HCT116 (cell line): ENCODE data around the gene SVEP1. TPM values are rescaled to one million over a fixed set of nuclear protein-coding genes. Genes with fewer than 3 reads are reported as not detected.

Experiments used
- ATAC-seq: fragments of 200-7000 bp; cut with Tn5 transposase; 2 replicates; pipeline ENCODE4 v1.9.1; 2020; ENCODE audit warnings: mild to moderate bottlenecking, moderate library complexity
- BruUV-seq: library from RNA; stranded (reverse); fragments of 400-500 nt; replicated peaks from 2 replicates; lab custom pipeline; 2021; lab: Mats Ljungman, UMichigan
- CTCF ChIA-PET: fragments of 300-600 bp; sonication (Branson Sonifier 250); formaldehyde crosslinking; loops from one replicate; lab custom pipeline; 2021; ENCODE audit warnings: antibody characterized with exemption; lab: Charles Lee
- POLR2A ChIA-PET: fragments of 300-600, 350-600 bp; sonication (Branson Sonifier 250); formaldehyde crosslinking; loops from one replicate; lab custom pipeline; 2021; ENCODE audit warnings: antibody characterized with exemption; lab: Charles Lee
- RAD21 ChIA-PET, 2 experiments: fragments of 300-600 bp; sonication (Branson Sonifier 250); formaldehyde crosslinking; loops; one replicate each; lab custom pipeline; 2023; ENCODE audit warnings: low total read pairs in 2 of 2; ENCODE audit not compliant: uncharacterized antibody in 2 of 2, unreplicated experiment in 2 of 2, low non-redundant PET in 1 of 2; lab: Charles Lee
- DNase-seq: peaks from one replicate; pipeline ENCODE4 v3.0.0-alpha.2; 2010; ENCODE audit warnings: low read depth, low spot score
- H2AFZ ChIP-seq: fragments of 200-600 bp; shearing (Covaris generic), sonication (generic); 2 replicates; pipeline ENCODE4 v1.6.1; 2017; ENCODE audit warnings: low read depth, mixed run types, mixed read lengths, antibody characterized with exemption, low read length; ENCODE audit not compliant: poor library complexity, severe bottlenecking
- H3K27ac ChIP-seq: 2 replicates; pipeline ENCODE4 v1.5.1; 2012; ENCODE audit warnings: low read depth, low read length
- H3K27me3 ChIP-seq: fragments of 200-600 bp; sonication (generic); 2 replicates; pipeline ENCODE4 v1.6.1; 2016; ENCODE audit warnings: mixed run types, low read length, mixed read lengths; ENCODE audit not compliant: insufficient read depth
- H3K36me3 ChIP-seq, 2 experiments: fragments of 200-500 bp in 1 of 2; fragments of 200-600 bp in 1 of 2; sonication (Bioruptor generic) in 1 of 2; sonication (generic) in 1 of 2; 2 replicates each; pipeline versions ENCODE4 v1.5.1 to v1.6.1; 2014 to 2016; ENCODE audit warnings: low read length in 2 of 2, inconsistent platforms in 1 of 2, mixed read lengths in 1 of 2, mixed run types in 1 of 2; ENCODE audit not compliant: insufficient read depth in 2 of 2, control insufficient read depth in 1 of 2
- H3K4me1 ChIP-seq, 2 experiments: fragments of 200-600 bp in 1 of 2; sonication (generic) in 1 of 2; 2 replicates each; pipeline versions ENCODE4 v1.5.1 to v1.6.1; 2012 to 2017; ENCODE audit warnings: low read length in 2 of 2, inconsistent platforms in 1 of 2, mild to moderate bottlenecking in 1 of 2, mixed read lengths in 1 of 2, mixed run types in 1 of 2, moderate library complexity in 1 of 2; ENCODE audit not compliant: insufficient read depth in 2 of 2, control insufficient read depth in 1 of 2
- H3K4me2 ChIP-seq: fragments of 200-600 bp; sonication (generic); 2 replicates; pipeline ENCODE4 v1.6.1; 2017; ENCODE audit warnings: mixed run types, low read length, mixed read lengths
- H3K4me3 ChIP-seq, 2 experiments: fragments of 200-600 bp in 1 of 2; sonication (generic) in 1 of 2; replicated peaks in 1 of 2; 2 replicates each; pipeline ENCODE4 v1.5.1; 2011 to 2016; ENCODE audit warnings: low read length in 2 of 2, control low read depth in 1 of 2, low read depth in 1 of 2, mild to moderate bottlenecking in 1 of 2, mixed read lengths in 1 of 2, mixed run types in 1 of 2
- H3K79me2 ChIP-seq: fragments of 200-600 bp; sonication (generic); 2 replicates; pipeline ENCODE4 v1.6.1; 2017; ENCODE audit warnings: mild to moderate bottlenecking, mixed run types, low read length, moderate library complexity, mixed read lengths; ENCODE audit not compliant: insufficient read depth
- H3K9ac ChIP-seq: fragments of 200-600 bp; sonication (generic); 2 replicates; pipeline ENCODE4 v1.6.1; 2016; ENCODE audit warnings: low read length, mixed read lengths
- H3K9me2 ChIP-seq: fragments of 200-600 bp; sonication (generic), shearing (Covaris generic); 2 replicates; pipeline ENCODE4 v1.6.1; 2017; ENCODE audit warnings: mixed run types, mild to moderate bottlenecking, moderate library complexity; ENCODE audit not compliant: insufficient read depth
- H3K9me3 ChIP-seq, 2 experiments: fragments of 200-500 bp in 1 of 2; fragments of 200-600 bp in 1 of 2; sonication (Bioruptor generic) in 1 of 2; sonication (generic) in 1 of 2; 2 replicates each; pipeline ENCODE4 v1.6.1; 2014 to 2017; ENCODE audit warnings: low read length in 2 of 2, mixed read lengths in 2 of 2, inconsistent platforms in 1 of 2, low read depth in 1 of 2, mild to moderate bottlenecking in 1 of 2, mixed run types in 1 of 2, moderate library complexity in 1 of 2; ENCODE audit not compliant: control insufficient read depth in 1 of 2, insufficient read depth in 1 of 2
- H4K20me1 ChIP-seq: fragments of 200-600 bp; sonication (generic), shearing (Covaris generic); 2 replicates; pipeline ENCODE4 v1.6.1; 2017; ENCODE audit warnings: mixed run types, mild to moderate bottlenecking, moderate library complexity; ENCODE audit not compliant: insufficient read depth
- CEBPB ChIP-seq: IDR thresholded peaks from 2 replicates; pipeline ENCODE4 v1.6.1; 2012; ENCODE audit warnings: low read depth
- ELF1 ChIP-seq: IDR thresholded peaks from 2 replicates; pipeline ENCODE4 v1.6.1; 2012; ENCODE audit warnings: low read depth, borderline replicate concordance
- EZH2 ChIP-seq: fragments of 200-600 bp; sonication (generic); IDR thresholded peaks from 2 replicates; pipeline ENCODE4 v1.6.1; 2017; ENCODE audit warnings: antibody characterized with exemption, mixed run types
- FOSL1 ChIP-seq: IDR thresholded peaks from 2 replicates; pipeline ENCODE4 v1.6.1; 2012; ENCODE audit warnings: low read depth
- JUND ChIP-seq: IDR thresholded peaks from 2 replicates; pipeline ENCODE4 v1.6.1; 2012
- MAX ChIP-seq: IDR thresholded peaks from 2 replicates; pipeline ENCODE4 v1.6.1; 2012
- POLR2A ChIP-seq: IDR thresholded peaks from 2 replicates; pipeline ENCODE4 v1.7.0; 2011; ENCODE audit warnings: borderline replicate concordance; ENCODE audit not compliant: insufficient read depth, insufficient read length; ENCODE audit errors: extremely low read depth
- POLR2AphosphoS5 ChIP-seq: IDR thresholded peaks from 2 replicates; pipeline ENCODE4 v1.6.1; 2011; ENCODE audit warnings: mild to moderate bottlenecking, low read depth, low read length, moderate library complexity
- RAD21 ChIP-seq: IDR thresholded peaks from 2 replicates; pipeline ENCODE4 v1.6.1; 2012; ENCODE audit warnings: low read depth, mild to moderate bottlenecking
- REST ChIP-seq: IDR thresholded peaks from 2 replicates; pipeline ENCODE4 v1.6.1; 2012; ENCODE audit warnings: low read depth
- SIN3A ChIP-seq: IDR thresholded peaks from 2 replicates; pipeline ENCODE4 v1.6.1; 2012; ENCODE audit warnings: low read depth
- SP1 ChIP-seq: IDR thresholded peaks from 2 replicates; pipeline ENCODE4 v1.6.1; 2012; ENCODE audit warnings: low read depth
- YY1 ChIP-seq: IDR thresholded peaks from 2 replicates; pipeline ENCODE4 v1.6.1; 2011; ENCODE audit warnings: low read length, low read depth, moderate library complexity, mild to moderate bottlenecking; ENCODE audit not compliant: insufficient replicate concordance; ENCODE audit errors: extremely low read depth
- ZBTB33 ChIP-seq: IDR thresholded peaks from 2 replicates; pipeline ENCODE4 v1.6.1; 2011; ENCODE audit warnings: mild to moderate bottlenecking, low read length, moderate library complexity; ENCODE audit not compliant: insufficient replicate concordance; ENCODE audit errors: extremely low read depth
- ZFX ChIP-seq: fragments of 450-650 bp; IDR thresholded peaks from 2 replicates; pipeline ENCODE4 v1.6.1; 2017
- ZNF274 ChIP-seq: fragments of 200-500 bp; sonication (Bioruptor generic); IDR thresholded peaks from 2 replicates; pipeline ENCODE4 v1.6.1; 2014; ENCODE audit warnings: mild to moderate bottlenecking, low read depth, low read length, inconsistent platforms
- intact Hi-C: fragments of 100-400 bp; cut with micrococcal nuclease; formaldehyde crosslinking; loops from 2 replicates; pipeline ENCODE4 v1.10.0; 2022
- total RNA-seq: library from RNA; stranded (reverse); gene quantifications from one replicate; pipeline ENCODE4 v1.2.1, GENCODE V29; 2021; ENCODE audit not compliant: unreplicated experiment
- TF ChIP-seq, protein P1 (sequence below), 3 experiments: fragments of 200-600 bp in 1 of 3; sonication (generic) in 1 of 3; IDR thresholded peaks in 2 of 3; conservative IDR thresholded peaks in 1 of 3; 2 replicates each; pipeline ENCODE4 v1.5.1; 2012 to 2017; ENCODE audit warnings: low read depth in 2 of 3, low read length in 2 of 3, antibody characterized with exemption in 1 of 3, borderline replicate concordance in 1 of 3, control low read depth in 1 of 3, mild to moderate bottlenecking in 1 of 3, mixed read lengths in 1 of 3, mixed run types in 1 of 3, moderate library complexity in 1 of 3; ENCODE audit not compliant: insufficient read depth in 1 of 3

Gene SVEP1
- total RNA-seq, 1 experiment from 2014 or later, result 0.15 TPM

GRCh38 chr9:110545705-110546104, 33.8 kb downstream of the SVEP1 start:
- no peak overlapping the region for H3K4me2 ChIP-seq
- H3K4me1 ChIP-seq, result no peaks in the 10 kb centered on the region; a peak in 1 of 4 replicates
- no peaks in the 10 kb centered on the region for H3K36me3 ChIP-seq
- H3K9me2 ChIP-seq, result no peaks in the 10 kb centered on the region
- H4K20me1 ChIP-seq, result no peaks in the 10 kb centered on the region
- no peak overlapping the region for H2AFZ ChIP-seq
- ATAC-seq, result no peak
- no peaks in the 10 kb centered on the region for H3K9me3 ChIP-seq
- RAD21 ChIA-PET, result no interaction called here
- no TSS peak for BruUV-seq
- H3K4me3 ChIP-seq, result no peak overlapping the region
- intact Hi-C loops, result no loop called here
- DNase-seq, result no peak
- CTCF ChIA-PET, result no interaction called here
- H3K27me3 ChIP-seq, result no peaks in the 10 kb centered on the region
- H3K79me2 ChIP-seq, result no peaks in the 10 kb centered on the region
- TF ChIP-seq EZH2 (no peak), RAD21 (no peak), FOSL1 (no peak), ZFX (no peak), SIN3A (no peak), POLR2A (no peak), JUND (no peak), REST (no peak), SP1 (no peak), MAX (no peak), YY1 (no peak), ZBTB33 (no peak), ELF1 (no peak), ZNF274 (no peak), CEBPB (no peak), POLR2AphosphoS5 (no peak)
- TF ChIP-seq, protein P1, sequence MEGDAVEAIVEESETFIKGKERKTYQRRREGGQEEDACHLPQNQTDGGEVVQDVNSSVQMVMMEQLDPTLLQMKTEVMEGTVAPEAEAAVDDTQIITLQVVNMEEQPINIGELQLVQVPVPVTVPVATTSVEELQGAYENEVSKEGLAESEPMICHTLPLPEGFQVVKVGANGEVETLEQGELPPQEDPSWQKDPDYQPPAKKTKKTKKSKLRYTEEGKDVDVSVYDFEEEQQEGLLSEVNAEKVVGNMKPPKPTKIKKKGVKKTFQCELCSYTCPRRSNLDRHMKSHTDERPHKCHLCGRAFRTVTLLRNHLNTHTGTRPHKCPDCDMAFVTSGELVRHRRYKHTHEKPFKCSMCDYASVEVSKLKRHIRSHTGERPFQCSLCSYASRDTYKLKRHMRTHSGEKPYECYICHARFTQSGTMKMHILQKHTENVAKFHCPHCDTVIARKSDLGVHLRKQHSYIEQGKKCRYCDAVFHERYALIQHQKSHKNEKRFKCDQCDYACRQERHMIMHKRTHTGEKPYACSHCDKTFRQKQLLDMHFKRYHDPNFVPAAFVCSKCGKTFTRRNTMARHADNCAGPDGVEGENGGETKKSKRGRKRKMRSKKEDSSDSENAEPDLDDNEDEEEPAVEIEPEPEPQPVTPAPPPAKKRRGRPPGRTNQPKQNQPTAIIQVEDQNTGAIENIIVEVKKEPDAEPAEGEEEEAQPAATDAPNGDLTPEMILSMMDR (IDR thresholded peaks at IDR 0.05 in 2 of 3, conservative IDR thresholded peaks at IDR 0.05 in 1 of 3; ENCODE audit: borderline replicate concordance in 1 of 3, insufficient read depth in 1 of 3, low read depth in 2 of 3, low read length in 2 of 3), result no peak
- no peak overlapping the region for H3K27ac ChIP-seq
- H3K9ac ChIP-seq, result no peak overlapping the region
- POLR2A ChIA-PET, result no interaction called here
